Measurements from ENCODE around the gene COL1A2.

COL1A2 gene

DNA sequence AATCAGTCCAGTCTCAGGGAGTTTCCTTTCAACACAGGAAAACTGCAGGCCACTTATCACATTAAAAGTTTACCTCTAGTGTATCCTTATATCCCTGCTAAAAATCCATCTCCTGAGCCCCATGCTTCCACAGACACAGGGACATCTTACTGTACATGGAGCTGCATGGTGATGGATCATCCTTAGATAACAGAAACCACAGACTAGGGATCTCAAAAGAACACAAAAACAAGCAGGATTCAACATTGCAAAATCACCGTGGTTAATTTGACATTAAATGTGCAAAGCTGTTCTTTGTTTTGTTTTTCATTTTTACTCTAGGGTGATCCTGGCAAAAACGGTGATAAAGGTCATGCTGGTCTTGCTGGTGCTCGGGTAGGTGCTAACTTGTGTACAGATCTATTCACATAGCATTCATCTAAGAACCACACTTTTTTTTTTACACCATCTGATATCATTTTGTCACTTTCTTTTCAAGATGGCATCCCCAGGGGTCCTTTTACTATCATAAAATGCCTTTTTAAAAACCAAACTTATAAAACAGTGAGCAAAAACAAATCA, 18.1 kb downstream of the COL1A2 start:
- no peak for DNase-seq

DNA sequence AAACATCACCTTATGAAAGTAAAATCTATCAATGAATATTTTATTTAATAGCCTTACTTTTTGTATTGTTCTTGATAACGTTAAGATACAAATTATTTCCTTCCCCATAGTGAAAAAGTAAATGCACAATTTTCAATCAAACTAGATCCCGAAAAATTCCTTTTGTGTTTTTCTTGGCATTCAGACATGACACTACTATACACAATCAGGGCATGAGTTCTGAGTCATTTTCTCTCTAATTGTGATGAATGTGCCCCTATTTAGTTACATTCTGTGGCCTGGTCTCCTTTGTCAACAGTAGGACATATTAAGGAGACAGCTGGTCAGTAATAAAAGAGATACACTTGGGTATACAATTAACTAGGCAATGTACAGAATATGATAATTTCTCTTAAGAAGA, 19.8 kb downstream of the COL1A2 start:
- no peak for DNase-seq

DNA sequence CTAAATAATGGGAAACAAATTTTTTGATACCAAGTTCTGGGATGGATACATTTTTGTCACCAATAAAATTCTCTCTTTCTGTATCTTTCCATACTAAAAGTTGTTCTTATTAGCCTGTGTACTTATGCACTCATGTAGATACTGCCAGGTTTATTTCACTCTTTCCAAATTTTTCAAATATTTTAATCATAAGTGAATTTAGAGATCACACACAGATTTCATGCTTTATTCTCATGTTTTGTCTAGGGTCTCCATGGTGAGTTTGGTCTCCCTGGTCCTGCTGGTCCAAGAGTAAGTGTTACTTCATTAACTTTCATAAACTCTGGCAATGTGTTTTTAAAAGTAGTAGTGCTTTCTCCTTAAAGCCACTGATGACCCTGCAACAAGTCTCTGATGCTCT, 20.3 kb downstream of the COL1A2 start:
- DNase-seq, result no peak

DNA sequence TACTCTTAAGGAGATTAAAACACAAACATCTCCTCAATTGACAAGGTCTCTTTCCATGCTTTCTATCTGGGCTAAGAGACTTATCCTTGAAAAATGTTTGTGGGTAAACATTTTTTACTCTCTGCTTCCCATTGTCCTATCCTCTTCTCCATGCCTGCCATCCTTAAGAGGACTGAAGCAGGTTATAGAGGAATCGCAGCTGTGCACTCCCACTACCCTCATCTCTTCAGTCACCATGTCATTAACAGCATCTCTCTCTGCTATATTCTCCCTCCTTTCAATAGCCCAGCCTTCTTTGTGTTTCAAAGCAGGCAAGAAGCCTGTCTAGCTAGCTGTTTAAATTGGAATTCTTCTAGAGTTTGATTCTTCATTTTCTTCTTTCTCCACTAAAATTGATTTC, 22.6 kb downstream of the COL1A2 start:
- DNase-seq, result no peak

DNA sequence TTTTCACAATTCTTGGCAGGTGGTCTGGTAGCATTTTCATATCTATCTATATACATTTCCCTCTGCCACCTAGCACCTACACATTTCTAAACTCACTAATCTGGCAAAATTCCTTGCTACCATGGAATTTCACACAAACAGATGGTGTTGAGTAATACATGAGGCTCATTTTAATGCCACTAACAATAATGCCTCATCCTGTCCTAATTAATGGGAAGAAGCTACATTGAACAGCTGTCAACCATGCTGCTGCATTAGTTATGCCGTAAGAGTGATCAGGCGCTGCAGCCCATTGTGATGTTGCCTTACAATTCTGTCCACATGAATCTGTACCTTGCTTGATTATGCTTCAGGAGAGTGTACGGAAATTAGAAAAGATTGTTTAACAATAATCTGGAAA, 23.2 kb downstream of the COL1A2 start:
- DNase-seq, result no peak

DNA sequence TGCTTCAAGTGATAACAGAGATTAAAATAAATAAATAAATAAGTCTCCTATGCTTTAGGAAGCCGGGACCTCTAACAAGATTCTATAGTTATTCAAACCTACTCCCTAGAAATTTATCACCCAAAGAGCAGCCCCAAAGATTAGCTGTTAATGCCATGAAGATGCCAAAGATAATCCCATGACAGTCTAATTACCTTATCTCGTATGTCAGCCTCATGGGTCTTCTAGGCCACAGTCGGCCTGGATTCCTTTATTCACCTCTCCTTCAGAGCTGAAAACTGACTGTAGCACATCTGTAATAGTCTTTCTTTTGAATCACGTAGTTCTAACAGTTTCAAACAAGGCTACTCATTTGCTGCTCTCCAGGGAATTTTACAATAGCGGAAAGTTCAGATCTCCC, 24.2 kb downstream of the COL1A2 start:
- no peak for DNase-seq

DNA sequence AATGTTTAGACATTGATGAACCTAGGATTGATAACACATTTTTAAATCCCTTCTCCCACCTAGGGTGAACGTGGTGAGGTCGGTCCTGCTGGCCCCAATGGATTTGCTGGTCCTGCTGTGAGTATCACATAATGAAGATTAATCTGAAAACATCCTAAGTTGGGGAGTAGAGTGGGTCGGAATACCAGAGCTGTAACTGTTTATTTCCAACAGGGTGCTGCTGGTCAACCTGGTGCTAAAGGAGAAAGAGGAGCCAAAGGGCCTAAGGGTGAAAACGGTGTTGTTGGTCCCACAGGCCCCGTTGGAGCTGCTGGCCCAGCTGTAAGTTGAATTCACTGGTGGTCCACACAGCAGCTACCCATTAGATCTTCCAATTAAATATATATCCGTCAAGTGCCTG, 25.6 kb downstream of the COL1A2 start:
- DNase-seq, result no peak

DNA sequence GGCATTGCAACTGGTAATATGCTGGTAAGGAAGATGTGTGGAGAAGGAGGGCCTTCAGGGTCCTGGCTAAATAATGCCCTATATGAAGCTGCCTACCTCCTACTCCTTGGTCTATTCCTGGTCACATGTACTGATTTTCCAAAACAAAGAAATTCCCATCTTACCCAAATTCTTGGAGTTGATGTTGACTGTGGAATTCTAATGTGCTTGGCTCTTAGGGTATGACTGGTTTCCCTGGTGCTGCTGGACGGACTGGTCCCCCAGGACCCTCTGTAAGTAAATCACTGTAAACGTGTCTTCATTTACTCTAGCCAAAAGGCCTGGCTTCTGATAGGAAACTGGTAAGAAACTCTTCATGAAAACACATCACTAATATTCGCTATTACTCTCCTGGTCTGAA, 27.0 kb downstream of the COL1A2 start:
- DNase-seq, result no peak

DNA sequence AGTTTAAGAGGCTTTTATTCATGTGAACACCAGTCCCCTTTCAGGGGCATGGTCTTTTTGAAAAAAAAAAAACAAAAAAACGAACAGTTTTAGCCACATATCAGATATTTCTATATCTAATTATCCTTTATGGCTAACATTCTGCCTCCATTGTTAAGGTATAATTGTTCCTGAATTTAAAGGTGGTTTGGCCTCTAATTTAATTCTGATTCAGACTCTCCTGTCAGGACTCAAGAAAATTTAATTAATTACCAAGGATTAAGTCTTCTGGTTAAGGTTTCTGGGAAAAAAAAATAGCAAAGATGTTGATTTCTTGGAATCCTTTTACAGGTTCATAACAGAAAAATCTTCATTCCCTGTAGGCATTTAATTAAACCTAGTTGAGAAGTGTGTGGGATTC, 27.4 kb downstream of the COL1A2 start:
- no peak for DNase-seq

DNA sequence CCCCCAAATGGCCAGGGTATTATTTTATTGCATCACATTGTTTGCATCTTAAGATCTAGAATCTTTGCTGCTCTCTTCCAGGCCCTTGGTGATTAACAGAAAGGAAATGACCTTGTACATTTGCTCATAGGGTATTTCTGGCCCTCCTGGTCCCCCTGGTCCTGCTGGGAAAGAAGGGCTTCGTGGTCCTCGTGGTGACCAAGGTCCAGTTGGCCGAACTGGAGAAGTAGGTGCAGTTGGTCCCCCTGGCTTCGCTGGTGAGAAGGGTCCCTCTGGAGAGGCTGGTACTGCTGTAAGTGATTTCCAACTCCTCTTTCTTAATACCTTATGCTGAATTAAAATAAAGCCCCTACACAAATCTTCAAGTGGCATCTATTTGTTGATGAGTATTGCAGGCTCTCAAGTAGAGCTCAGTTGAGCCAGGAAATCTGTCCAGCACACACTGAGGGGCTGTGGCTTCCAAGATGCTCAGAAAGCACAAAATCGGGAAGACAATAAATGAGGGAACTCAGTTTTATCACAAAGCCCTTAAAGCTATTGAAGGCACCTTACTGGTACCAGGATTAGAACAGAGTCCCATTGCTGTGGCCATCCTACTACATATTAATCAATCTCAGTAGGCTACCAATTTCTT, 28.2 kb downstream of the COL1A2 start:
- DNase-seq, result no peak

DNA sequence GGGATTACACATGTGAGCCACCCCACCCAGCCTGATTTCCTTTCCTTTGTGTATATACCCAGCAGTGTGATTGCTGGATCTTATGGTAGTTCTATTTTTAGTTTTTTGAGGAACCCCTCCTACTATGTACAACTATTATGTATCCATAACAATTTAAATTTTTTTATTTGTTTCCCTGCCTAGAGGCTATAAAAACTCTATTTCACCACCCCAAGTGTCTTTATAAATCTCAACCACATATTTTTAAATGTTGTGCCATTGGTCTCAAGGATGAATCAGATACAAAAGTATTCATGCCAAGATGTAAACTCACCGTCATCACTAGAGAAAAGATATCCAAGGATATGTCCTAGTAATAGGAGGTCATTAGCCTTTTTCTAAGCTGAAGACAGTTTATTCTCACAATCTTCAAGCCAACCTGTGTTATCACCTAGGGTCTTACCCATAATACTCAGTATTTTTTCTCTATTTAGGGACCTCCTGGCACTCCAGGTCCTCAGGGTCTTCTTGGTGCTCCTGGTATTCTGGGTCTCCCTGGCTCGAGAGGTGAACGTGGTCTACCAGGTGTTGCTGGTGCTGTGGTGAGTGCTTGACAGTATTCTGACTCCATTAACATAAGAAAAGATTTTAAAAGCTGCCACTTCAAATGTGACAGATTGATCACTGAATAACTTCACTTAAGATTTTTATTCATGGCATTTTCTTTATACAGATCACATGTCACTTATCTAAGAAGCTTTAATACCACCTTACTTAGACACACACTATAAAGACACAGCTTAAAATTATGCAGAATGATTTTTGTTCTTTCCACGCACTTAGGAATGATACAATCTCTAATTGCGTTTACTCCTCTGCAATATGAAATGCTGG, 29.4 kb downstream of the COL1A2 start:
- DNase-seq, result no peak

DNA sequence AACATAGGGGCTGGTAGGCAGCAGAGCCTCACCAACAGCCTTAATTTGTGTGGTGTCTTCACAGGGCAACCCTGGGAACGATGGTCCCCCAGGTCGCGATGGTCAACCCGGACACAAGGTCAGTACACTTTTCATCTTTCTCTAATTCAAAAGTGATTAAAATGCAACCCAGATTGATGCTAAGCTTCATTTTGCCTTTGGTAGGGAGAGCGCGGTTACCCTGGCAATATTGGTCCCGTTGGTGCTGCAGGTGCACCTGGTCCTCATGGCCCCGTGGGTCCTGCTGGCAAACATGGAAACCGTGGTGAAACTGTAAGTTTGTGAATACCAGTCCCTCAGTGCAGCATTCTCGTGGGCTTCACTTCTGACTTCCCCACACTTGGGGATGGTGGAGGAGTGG, 30.9 kb downstream of the COL1A2 start:
- DNase-seq, result no peak

DNA sequence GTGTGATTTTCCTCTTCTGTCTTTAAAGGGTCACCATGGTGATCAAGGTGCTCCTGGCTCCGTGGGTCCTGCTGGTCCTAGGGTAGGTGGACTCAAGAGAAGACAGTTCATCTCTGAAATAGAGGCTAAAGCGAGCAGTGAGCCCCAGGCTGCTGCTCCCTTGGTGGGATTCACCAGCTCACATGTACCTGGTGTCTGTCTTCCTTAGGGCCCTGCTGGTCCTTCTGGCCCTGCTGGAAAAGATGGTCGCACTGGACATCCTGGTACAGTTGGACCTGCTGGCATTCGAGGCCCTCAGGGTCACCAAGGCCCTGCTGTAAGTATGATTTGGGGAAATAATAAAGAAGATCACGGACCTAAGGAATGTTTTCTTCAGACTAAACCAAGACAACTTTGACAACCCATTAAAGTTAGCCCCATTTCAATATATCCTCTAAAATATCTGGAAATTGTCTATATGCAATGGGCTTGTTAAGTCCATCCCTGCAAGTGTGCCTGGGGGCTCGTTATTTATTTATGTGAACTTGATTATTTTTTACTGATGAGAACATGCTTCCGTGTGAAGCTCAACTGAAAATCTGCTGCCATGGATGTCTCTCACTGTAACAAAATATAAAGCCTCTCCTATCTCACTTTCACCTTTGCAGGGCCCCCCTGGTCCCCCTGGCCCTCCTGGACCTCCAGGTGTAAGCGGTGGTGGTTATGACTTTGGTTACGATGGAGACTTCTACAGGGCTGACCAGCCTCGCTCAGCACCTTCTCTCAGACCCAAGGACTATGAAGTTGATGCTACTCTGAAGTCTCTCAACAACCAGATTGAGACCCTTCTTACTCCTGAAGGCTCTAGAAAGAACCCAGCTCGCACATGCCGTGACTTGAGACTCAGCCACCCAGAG, 32.5 kb downstream of the COL1A2 start:
- no peak for DNase-seq

DNA sequence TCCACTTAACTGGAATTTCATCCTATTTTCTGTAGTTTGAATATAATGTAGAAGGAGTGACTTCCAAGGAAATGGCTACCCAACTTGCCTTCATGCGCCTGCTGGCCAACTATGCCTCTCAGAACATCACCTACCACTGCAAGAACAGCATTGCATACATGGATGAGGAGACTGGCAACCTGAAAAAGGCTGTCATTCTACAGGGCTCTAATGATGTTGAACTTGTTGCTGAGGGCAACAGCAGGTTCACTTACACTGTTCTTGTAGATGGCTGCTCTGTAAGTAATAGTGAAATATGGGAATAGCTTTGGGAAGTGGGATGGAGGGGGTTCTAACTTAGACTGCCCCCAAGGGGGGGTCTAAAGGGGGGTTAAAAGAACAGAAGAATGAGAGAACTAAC, 34.5 kb downstream of the COL1A2 start:
- DNase-seq, result no peak

DNA sequence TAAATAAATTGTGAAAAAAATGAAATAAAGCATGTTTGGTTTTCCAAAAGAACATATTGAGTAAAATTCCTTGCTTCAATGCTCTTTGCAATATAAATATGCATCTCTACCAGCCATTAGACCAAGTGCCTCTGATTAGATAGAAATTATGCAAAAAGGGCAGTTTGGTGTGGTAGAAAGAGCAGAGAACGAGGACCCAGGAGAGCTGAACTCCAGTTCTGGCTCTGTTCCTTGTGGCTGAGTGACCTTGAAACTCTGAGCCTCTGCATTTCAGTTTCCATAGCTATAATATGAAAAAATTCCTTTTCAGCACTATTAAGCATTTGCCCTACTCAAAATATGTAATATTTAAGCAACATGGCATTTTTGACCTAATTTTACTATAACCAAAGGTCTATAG, 36.5 kb downstream of the COL1A2 start:
- DNase-seq, result no peak

DNA sequence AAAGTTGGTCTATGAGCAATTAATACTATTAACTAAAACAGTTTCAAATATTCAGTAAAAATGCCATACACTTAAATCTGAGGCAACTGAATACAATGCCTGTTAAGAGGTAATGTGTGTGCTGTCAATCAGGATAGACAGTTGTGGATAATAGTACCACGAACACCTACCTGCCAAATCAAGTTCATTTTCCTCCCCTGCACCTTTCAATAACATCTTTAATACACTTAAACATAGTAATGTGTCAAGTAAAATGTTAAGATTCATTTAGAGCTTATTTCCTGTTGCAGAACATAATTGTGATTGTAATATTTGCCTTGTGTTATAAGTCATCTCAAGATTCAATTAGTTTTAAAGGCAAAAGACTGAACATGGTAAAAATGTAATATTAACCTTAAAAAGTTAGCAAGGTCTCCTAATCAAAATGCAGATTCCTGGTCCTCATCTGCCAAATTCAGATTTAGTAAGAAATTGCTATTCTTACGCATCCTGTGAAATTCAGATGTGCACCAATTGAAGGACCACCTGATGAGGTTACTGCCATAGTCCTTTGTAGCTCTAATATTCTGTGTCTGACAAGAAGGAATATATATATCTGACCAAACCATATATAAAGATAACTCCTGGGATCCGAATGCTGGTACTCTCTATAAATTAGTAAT, 37.1 kb downstream of the COL1A2 start:
- no peak for DNase-seq

DNA sequence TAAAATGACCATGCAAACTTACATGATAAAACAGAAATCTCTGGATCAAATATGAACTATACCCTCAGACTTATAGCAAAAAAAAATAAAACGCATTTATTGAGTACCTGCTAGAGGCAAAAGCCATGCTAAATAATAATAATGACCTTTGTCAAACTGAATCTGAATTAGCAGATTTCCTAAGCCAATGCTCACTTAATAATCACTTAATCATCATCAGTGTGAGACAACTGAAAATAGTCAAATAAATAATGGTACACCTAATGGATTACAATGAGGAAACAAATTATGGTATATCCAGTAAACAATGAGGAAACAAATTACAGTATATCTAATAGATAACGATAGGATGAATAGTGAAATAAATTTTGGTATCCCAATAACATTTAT, 37.6 kb downstream of the COL1A2 start:
- no peak for DNase-seq

DNA sequence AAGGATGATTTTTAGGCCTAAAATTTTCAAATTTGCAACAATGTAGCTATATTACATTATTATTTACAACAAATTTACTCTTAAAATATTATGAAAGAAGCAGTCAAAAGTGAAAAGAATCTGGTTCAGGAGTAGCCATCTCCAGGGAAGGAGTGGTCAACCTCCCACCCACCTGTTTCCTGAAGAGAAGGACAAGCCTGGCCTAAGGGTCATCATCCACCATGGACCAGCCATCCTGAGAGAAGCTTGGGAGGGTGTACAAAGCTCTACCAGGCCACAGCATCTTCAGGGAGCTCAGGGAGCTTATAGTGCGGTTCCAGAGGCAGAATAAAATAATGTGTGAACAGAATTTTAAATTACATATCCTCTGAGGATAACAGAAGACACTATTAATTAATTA, 38.1 kb downstream of the COL1A2 start:
- DNase-seq, result no peak

DNA sequence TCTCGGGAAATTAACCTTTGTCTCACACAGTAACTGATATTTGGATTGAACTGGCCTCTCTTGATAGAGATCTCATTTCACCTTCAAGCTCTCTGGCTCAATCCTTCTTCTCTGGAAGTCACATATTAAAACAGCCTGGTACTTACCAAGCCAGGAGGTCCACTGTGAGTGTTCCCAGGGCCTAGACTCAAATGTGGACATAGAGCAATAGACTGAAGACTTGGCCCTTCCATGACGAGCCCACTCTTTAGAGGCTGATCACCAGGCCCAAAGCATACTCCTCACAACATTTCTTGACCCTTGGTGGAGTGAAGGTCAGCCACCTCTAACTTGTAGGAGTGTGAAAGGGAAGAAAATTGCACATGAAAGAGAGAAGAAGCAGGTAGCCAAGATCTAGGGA, 38.5 kb downstream of the COL1A2 start:
- no peak for DNase-seq

DNA sequence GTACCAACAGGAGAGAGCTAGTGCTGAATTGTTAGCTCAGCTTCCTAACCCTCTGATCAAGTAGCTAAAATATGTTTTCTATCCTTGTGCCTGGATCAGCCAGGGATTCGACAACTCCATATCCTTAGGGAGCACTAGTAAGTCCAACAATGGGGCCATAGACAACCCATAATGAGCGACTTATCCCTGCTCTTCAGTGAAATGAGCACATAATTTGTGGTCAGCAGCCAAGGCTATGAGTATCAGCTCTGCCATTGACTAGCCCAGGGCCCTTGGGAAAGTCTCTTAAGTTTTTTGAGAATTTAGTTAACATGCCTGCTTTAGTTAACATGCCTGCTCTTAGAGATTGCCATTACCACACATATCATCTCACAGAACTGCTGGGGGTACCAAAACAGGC, 39.3 kb downstream of the COL1A2 start:
- no peak for DNase-seq

DNA sequence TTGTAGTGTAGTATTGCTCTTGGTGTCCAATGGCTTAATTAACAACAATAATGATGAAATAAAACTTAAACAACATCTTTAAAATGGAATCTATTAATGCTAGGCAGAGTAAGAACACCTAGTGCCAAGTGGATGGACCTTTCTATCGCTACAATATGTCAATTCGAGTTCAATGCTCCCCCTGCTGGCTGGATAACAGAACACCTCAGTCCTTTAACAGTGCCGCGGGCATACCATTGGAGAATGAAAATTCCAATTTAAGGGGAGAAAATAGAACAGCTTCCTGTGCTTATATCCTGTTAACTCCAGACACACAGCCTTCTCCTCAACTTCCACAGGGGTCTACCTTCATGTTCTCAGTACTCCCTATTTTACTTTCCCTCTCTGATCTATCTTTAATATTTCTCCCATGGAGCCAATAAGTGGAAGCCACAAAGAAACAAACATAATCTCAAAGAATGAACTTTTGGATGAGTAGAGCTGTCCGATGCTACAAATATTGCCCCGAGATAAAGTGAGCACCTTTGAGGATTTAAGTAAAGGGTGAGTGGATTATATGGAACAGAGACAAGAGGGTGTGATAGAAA, 41.4 kb downstream of the COL1A2 start:
- peak; percentile 57 for DNase-seq

DNA sequence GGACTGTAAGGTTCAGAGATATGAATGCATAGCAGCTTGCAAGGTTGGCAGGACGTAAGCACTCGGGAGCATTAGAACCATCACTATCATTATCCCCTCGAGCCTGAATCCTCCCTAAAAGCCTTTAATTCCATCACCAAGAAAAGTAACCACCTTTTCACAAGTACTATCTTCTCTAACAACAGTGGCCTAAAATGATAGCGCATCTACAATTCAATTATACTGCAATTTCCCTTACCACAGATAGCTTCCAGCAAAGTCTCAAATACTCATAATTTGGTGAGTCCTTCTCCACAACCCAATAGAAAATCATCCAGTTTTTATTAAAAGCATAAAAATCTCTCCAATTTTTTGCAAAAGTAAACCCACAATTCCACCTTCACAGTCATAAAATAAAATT, 42.0 kb downstream of the COL1A2 start:
- no peak for DNase-seq
